Uterus (tissue), 4 donors: Measurements from ENCODE around the gene DNAH12. TPM values are rescaled to one million over a fixed set of nuclear protein-coding genes. Genes with fewer than 3 reads are reported as not detected.

ENCODE experiments used
- DNase-seq, 2 donors: peaks; one replicate each; pipeline ENCODE4 v3.0.0-alpha.2; 2019 to 2020
- H3K27ac ChIP-seq, 2 donors: fragments of 200-600 bp; sonication (generic); 1 replicate in 1 of 2; 2 replicates in 1 of 2; pipeline ENCODE4 v1.5.1; 2016 to 2018
- H3K27me3 ChIP-seq, 2 donors: fragments of 200-600 bp; sonication (generic); one replicate each; pipeline ENCODE4 v1.5.1; 2018 to 2019; ENCODE audit warnings: control low read depth in 1 of 2
- H3K36me3 ChIP-seq, 2 donors: fragments of 200-600 bp; sonication (generic); one replicate each; pipeline ENCODE4 v1.5.1; 2019; ENCODE audit warnings: control low read depth in 1 of 2
- H3K4me1 ChIP-seq, 2 donors: fragments of 200-600 bp; sonication (generic); one replicate each; pipeline ENCODE4 v1.5.1; 2018 to 2019; ENCODE audit warnings: control low read depth in 1 of 2
- H3K4me3 ChIP-seq, 2 donors: fragments of 200-600 bp; sonication (generic); 1 replicate in 1 of 2; 2 replicates in 1 of 2; pipeline ENCODE4 v1.5.1; 2018 to 2019; ENCODE audit warnings: mild to moderate bottlenecking in 1 of 2
- H3K9me3 ChIP-seq, 2 donors: fragments of 200-600 bp; sonication (generic); one replicate each; pipeline ENCODE4 v1.5.1; 2019; ENCODE audit warnings: control low read depth in 1 of 2
- POLR2A ChIP-seq, 2 donors: fragments of 450-650 bp; IDR thresholded peaks; one replicate each; pipeline ENCODE4 v1.6.1; 2016; ENCODE audit warnings: antibody characterized with exemption in 2 of 2, mild to moderate bottlenecking in 1 of 2, moderate library complexity in 1 of 2
- intact Hi-C: fragments of 100-400 bp; cut with DNase I; formaldehyde crosslinking; loops from one replicate; pipeline ENCODE4 v1.15.1; 2023; ENCODE audit warnings: low total_unique reads
- total RNA-seq, 4 donors: library from RNA; depleted of rRNA in 3 of 4; stranded (reverse); fragments of >200 nt in 3 of 4; gene quantifications; one replicate each; pipeline versions ENCODE4 v1.1.0 to v1.2.4, GENCODE V29; 2014 to 2023
- TF ChIP-seq, protein P1 (sequence below), 4 experiments: fragments of 200-600 bp in 2 of 4; fragments of 450-650 bp in 2 of 4; sonication (generic) in 2 of 4; IDR thresholded peaks; one replicate each; pipeline ENCODE4 v1.5.1; 2016 to 2019; ENCODE audit warnings: antibody characterized with exemption in 4 of 4, mild to moderate bottlenecking in 2 of 4, moderate library complexity in 1 of 4
- donor health status: DM: yes; HTN: yes; CAD: no.

The DNAH12 gene
- total RNA-seq, 4 donors from 2014 or later, result 0.30 to 4.4 (median 0.77) TPM; not detected in 1

DNA sequence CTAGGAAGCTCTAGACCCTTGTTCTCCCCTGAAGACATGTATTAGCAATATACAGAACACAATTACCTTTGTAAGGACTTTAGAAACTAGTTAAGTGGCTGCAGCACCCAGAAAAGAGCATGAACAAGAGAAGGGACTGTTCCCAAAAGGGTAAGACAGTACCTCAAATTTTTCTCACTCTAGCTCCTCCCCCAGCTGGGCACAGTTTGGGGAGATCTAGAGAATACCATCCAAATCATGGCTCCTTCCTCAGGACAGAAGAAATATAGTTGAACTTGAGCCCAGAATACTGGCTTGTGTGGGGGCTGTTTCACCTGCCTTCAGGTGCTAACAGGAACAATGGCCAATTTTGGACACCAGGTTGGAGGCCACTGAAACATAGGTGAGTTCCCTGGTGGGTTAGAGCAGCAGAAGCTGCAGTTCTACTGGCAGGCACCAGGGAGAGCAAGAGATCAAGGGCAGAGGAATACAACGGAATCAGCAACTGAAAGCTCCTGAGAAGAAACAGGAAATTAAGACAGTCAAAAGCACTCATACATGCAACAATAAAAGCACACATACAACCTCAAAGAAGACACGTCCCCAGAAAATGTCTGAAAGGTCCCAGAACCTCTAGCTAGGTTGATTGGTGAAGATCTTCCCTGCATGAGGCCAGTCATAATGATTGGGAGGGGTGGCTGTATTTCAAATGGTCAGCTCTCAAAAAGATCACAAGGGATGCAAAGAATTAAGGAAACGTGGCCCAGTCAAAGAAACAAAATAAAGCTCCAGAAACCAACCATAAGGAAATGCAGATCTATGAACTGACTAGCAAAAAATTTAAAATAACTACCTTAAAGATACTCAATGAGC lies 146.7 kb downstream of the DNAH12 start:
- Histone ChIP-seq H3K27me3 (no peaks in the 10 kb centered on the region), H3K36me3 (no peaks in the 10 kb centered on the region), H3K27ac (no peak overlapping the region), H3K4me3 (no peak overlapping the region), H3K4me1 (no peaks in the 10 kb centered on the region), H3K9me3 (no peaks in the 10 kb centered on the region)
- intact Hi-C loops, result no loop called here
- peak in 1 of 2 donors; percentile 15 for DNase-seq
- TF ChIP-seq, protein P1, sequence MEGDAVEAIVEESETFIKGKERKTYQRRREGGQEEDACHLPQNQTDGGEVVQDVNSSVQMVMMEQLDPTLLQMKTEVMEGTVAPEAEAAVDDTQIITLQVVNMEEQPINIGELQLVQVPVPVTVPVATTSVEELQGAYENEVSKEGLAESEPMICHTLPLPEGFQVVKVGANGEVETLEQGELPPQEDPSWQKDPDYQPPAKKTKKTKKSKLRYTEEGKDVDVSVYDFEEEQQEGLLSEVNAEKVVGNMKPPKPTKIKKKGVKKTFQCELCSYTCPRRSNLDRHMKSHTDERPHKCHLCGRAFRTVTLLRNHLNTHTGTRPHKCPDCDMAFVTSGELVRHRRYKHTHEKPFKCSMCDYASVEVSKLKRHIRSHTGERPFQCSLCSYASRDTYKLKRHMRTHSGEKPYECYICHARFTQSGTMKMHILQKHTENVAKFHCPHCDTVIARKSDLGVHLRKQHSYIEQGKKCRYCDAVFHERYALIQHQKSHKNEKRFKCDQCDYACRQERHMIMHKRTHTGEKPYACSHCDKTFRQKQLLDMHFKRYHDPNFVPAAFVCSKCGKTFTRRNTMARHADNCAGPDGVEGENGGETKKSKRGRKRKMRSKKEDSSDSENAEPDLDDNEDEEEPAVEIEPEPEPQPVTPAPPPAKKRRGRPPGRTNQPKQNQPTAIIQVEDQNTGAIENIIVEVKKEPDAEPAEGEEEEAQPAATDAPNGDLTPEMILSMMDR (IDR thresholded peaks at IDR 0.05), result peak; percentile 36 to 56 (median 50)
- no peak for TF ChIP-seq POLR2A (IDR thresholded peaks at IDR 0.05)

DNA sequence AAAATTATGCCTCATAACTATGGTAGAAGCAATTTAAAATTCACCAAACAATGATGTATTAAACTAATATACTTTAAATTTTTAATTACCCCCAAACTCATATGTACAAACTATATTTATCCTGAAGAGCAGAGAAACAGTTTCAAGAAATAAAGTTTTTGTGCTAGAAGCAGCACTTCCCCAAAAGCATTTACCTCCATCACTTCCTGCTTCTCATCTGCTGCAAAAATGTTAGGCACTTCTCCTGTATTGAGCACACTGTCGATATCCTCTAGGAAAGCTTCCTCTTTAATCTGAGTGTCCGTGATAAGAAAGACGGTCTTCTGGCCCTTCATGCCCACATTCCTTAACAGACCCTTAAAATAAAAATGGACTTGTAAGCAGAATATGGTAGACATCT lies 150.2 kb downstream of the DNAH12 start:
- no peak for DNase-seq
- intact Hi-C loops, result no loop called here
- no peaks in the 10 kb centered on the region for H3K9me3 ChIP-seq
- H3K4me3 ChIP-seq, result no peak overlapping the region
- no peaks in the 10 kb centered on the region for H3K27me3 ChIP-seq
- no peak overlapping the region for H3K27ac ChIP-seq
- no peaks in the 10 kb centered on the region for H3K36me3 ChIP-seq
- no peaks in the 10 kb centered on the region for H3K4me1 ChIP-seq
- TF ChIP-seq, protein P1 (IDR thresholded peaks at IDR 0.05), result no peak
- TF ChIP-seq POLR2A (IDR thresholded peaks at IDR 0.05), result no peak

DNA sequence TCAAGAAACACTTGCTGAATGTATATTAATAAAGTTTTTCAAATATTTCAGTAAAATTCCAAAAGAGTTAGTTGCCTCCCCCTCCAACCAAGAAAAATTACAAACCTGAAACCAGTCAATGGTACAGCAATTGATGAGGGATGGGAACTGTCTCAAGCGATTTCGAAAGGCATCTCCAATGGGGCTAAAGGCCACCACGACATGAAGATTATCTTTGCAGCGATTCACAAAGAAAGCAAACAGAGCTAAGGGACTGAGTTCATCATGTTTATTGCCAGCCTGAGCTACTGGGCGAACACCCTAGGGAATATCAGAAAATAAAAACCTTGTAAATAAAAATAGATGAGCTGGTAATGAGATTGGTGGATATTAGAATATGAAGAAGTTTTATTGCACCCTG lies 152.4 kb downstream of the DNAH12 start:
- no peaks in the 10 kb centered on the region for H3K9me3 ChIP-seq
- no peaks in the 10 kb centered on the region for H3K4me1 ChIP-seq
- intact Hi-C loops, result no loop called here
- no peak for DNase-seq
- no peak overlapping the region for H3K4me3 ChIP-seq
- H3K27me3 ChIP-seq, result no peaks in the 10 kb centered on the region
- TF ChIP-seq POLR2A (IDR thresholded peaks at IDR 0.05), result no peak
- TF ChIP-seq, protein P1 (IDR thresholded peaks at IDR 0.05), result no peak
- no peak overlapping the region for H3K27ac ChIP-seq
- H3K36me3 ChIP-seq, result no peaks in the 10 kb centered on the region

DNA sequence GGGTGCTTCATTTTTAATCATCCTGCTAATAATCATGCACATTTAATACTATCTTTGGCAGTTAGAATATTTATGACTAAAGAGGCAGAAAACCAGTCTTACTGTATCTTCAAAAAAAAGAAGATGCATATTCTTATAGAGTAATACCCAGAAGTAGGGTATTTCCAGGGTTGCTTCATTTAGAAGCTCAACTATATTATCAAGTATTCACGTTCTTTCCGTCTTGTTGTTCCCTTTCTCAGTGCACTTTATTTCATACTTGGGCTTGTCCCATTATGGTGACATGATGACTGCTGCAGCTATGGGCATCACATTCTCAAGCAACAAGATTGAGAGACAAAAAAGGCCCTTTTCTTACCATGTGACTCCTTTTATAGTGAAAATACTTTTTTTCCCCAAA lies 154.9 kb downstream of the DNAH12 start:
- TF ChIP-seq, protein P1 (IDR thresholded peaks at IDR 0.05), result no peak
- no peak for TF ChIP-seq POLR2A (IDR thresholded peaks at IDR 0.05)
- Histone ChIP-seq H3K27me3 (no peaks in the 10 kb centered on the region), H3K36me3 (no peaks in the 10 kb centered on the region), H3K4me1 (no peaks in the 10 kb centered on the region), H3K4me3 (no peak overlapping the region), H3K27ac (no peak overlapping the region), H3K9me3 (no peaks in the 10 kb centered on the region)
- DNase-seq, result no peak
- intact Hi-C loops, result no loop called here

DNA sequence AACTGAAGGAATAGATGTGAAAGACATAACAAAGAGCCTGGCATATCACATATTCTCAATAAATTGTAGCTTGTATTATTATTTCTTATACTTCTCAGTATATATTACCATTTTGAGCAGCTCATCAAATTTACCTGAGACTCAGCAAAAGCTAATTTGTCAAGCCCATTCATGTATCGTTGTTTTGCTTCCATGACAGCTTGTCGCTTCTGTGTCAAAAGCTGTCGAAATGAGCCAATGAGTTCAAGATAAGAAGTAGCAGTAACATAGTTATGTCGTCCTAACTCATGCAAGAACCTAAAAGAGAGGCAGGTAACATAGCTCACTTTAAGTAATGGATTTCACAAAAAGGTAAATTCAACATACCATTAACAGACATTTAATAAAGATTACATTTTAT lies 157.8 kb downstream of the DNAH12 start:
- H3K4me3 ChIP-seq, result no peak overlapping the region
- intact Hi-C loops, result no loop called here
- no peaks in the 10 kb centered on the region for H3K4me1 ChIP-seq
- no peaks in the 10 kb centered on the region for H3K27me3 ChIP-seq
- no peaks in the 10 kb centered on the region for H3K9me3 ChIP-seq
- DNase-seq, result no peak
- no peaks in the 10 kb centered on the region for H3K36me3 ChIP-seq
- no peak overlapping the region for H3K27ac ChIP-seq
- TF ChIP-seq, protein P1 (IDR thresholded peaks at IDR 0.05), result no peak
- TF ChIP-seq POLR2A (IDR thresholded peaks at IDR 0.05), result no peak
